ENCODE results near the gene EVL.
A peak's percentile ranks its signal among the peaks of the same experiment; 100 is the strongest.

- TF ChIP-seq IRF5 (IDR thresholded peaks at IDR 0.05; ENCODE audit: borderline replicate concordance) (no peak), NFIC (IDR thresholded peaks at IDR 0.05; ENCODE audit: low read depth, low read length) (no peak), POLR2A (IDR thresholded peaks at IDR 0.05; ENCODE audit: low read depth, low read length) (peak; percentile 35; the same call in 1 of the 2 replicates), CTCF (IDR thresholded peaks at IDR 0.05 in 2 of 3, conservative IDR thresholded peaks at IDR 0.05 in 1 of 3; ENCODE audit: control insufficient read depth in 2 of 3, extremely low read depth in 1 of 3, insufficient read depth in 1 of 3, low read depth in 3 of 3, low read length in 3 of 3) (no peak), BHLHE40 (IDR thresholded peaks at IDR 0.05; ENCODE audit: borderline replicate concordance in 1 of 2, low read depth in 2 of 2, low read length in 1 of 2) (no peak)
Observed at GRCh38 chr14:100110816-100111215, 45.6 kb downstream of the EVL start.

Measured in GM12878 (cell line).